Stomach (tissue), 9 donors: ENCODE results near the gene MTREX. TPM values are rescaled to one million over a fixed set of nuclear protein-coding genes. Genes with fewer than 3 reads are reported as not detected.

Source experiments
- DNase-seq, 2 donors: peaks; one replicate each; pipeline versions ENCODE4 v3.0.0 to v3.0.0-alpha.2; 2013 to 2019
- H3K27ac ChIP-seq, 5 donors: fragments of 200-600 bp in 4 of 5; sonication (generic) in 4 of 5; one replicate each; pipeline ENCODE4 v1.5.1; 2013 to 2019; ENCODE audit warnings: mild to moderate bottlenecking in 1 of 5, moderate library complexity in 1 of 5
- H3K27me3 ChIP-seq, 3 donors: fragments of 200-600 bp; sonication (generic); one replicate each; pipeline ENCODE4 v1.5.1; 2017 to 2019; ENCODE audit warnings: mixed run types in 1 of 3
- H3K36me3 ChIP-seq, 4 donors: fragments of 200-600 bp; sonication (generic); 1 replicate in 3 of 4; 2 replicates in 1 of 4; pipeline ENCODE4 v1.5.1; 2016 to 2019
- H3K4me1 ChIP-seq, 4 donors: fragments of 200-600 bp; sonication (generic); one replicate each; pipeline ENCODE4 v1.5.1; 2016 to 2019
- H3K4me3 ChIP-seq, 4 donors: fragments of 200-600 bp; sonication (generic) in 3 of 4; one replicate each; pipeline ENCODE4 v1.5.1; 2016 to 2019; ENCODE audit warnings: mild to moderate bottlenecking in 1 of 4
- H3K9me3 ChIP-seq, 4 donors: fragments of 200-600 bp; sonication (generic); one replicate each; pipeline ENCODE4 v1.5.1; 2016 to 2019
- CTCF ChIP-seq, 7 experiments: fragments of 450-650 bp in 4 of 7; fragments of 200-600 bp in 3 of 7; sonication (generic) in 3 of 7; IDR thresholded peaks; one replicate each; pipeline ENCODE4 v1.5.1; 2016 to 2019; ENCODE audit warnings: antibody characterized with exemption in 7 of 7, control low read depth in 2 of 7, mild to moderate bottlenecking in 1 of 7
- EP300 ChIP-seq: sonication (generic); formaldehyde crosslinking; IDR thresholded peaks from one replicate; pipeline ENCODE4 v1.6.1; 2017; ENCODE audit warnings: antibody characterized with exemption
- POLR2A ChIP-seq, 4 donors: fragments of 450-650 bp; IDR thresholded peaks; one replicate each; pipeline ENCODE4 v1.6.1; 2016; ENCODE audit warnings: antibody characterized with exemption in 4 of 4, control low read depth in 2 of 4, mild to moderate bottlenecking in 1 of 4, moderate library complexity in 1 of 4
- POLR2AphosphoS5 ChIP-seq, 3 donors: sonication (generic); formaldehyde crosslinking; IDR thresholded peaks; one replicate each; pipeline ENCODE4 v1.6.1; 2016; ENCODE audit warnings: antibody characterized with exemption in 3 of 3
- WGBS, 5 donors: extraction: QIAGEN DNeasy Blood & Tissue Kit in 3 of 5; methylation state at CpG; one replicate each; pipeline versions ENCODE4 v1.1.5 to v1.1.7; 2013 to 2018; 5-methylcytosine and 5-hydroxymethylcytosine counted together
- intact Hi-C: fragments of 100-400 bp; cut with DNase I; formaldehyde crosslinking; loops from one replicate; pipeline ENCODE4 v1.15.1; 2023; ENCODE audit warnings: low total_unique reads
- polyA plus RNA-seq, 3 donors: library from polyadenylated mRNA; stranded (reverse); fragments of 200-250 nt; gene quantifications; one replicate each; pipeline ENCODE4 v1.2.3, GENCODE V29; 2013
- total RNA-seq, 5 donors: library from RNA; depleted of rRNA; stranded (reverse); fragments of >200 nt; gene quantifications; one replicate each; pipeline versions ENCODE4 v1.1.0 to v1.2.3, GENCODE V29; 2014 to 2016
- donor health status: healthy with polysubstance abuse.
- donor health status: Bipolar disorder and iron deficiency.
- donor health status: healthy.

Gene MTREX
- total and polyA plus RNA-seq, 8 donors = 13.6 to 138 (median 30.3) TPM

DNA sequence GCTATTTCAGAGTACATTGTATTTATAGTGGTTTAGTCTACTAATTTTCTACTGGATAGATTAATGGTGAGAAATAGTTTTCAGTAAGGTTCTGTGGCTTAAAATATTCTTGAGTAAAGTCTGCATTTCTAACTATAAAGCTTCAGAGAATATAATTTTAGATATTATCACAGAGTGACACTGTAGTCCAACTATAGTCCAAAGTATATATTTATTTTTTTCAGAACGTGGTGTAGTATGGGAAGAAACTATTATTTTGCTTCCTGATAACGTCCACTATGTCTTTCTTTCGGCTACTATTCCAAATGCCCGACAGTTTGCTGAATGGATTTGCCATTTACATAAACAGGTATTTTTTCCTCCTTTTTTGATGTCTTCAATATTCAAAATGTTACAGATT is 35.3 kb downstream of the MTREX start:
- H3K36me3 ChIP-seq = peaks cover 18 to 61% (median 53%) of the 10 kb centered on the region in 4 donors
- no peaks in the 10 kb centered on the region for H3K9me3 ChIP-seq
- no peaks in the 10 kb centered on the region for H3K27me3 ChIP-seq
- 43 to 66% (median 48%) methylated on average over 4 of the region's 4 CpGs for WGBS, 5 donors
- intact Hi-C loops = loop anchor here (10.0 kb wide), 1 partner anchor 352 kb away; no protein-coding TSS in a partner anchor
- peaks cover 0 to 32% (median 9%) of the 10 kb centered on the region in 4 donors for H3K4me1 ChIP-seq
- H3K27ac ChIP-seq = peak overlapping the region in 1 of 5 donors; percentile 13
- H3K4me3 ChIP-seq = no peak overlapping the region
- no peak for TF ChIP-seq POLR2AphosphoS5 (IDR thresholded peaks at IDR 0.05)
- TF ChIP-seq CTCF (IDR thresholded peaks at IDR 0.05) = no peak
- no peak for TF ChIP-seq POLR2A (IDR thresholded peaks at IDR 0.05)
- no peak for TF ChIP-seq EP300
- DNase-seq = no peak

- no peaks in the 10 kb centered on the region for H3K9me3 ChIP-seq
- no peak for DNase-seq
- peaks cover 21 to 66% (median 58%) of the 10 kb centered on the region in 4 donors for H3K36me3 ChIP-seq
- WGBS, 5 donors = 46 to 75% (median 68%) methylated on average over 1 of the region's 1 CpG
- intact Hi-C loops = loop anchor here (10.0 kb wide), 1 partner anchor 351 kb away; no protein-coding TSS in a partner anchor
- peaks cover 0 to 27% (median 9%) of the 10 kb centered on the region in 4 donors for H3K4me1 ChIP-seq
- TF ChIP-seq POLR2A (IDR thresholded peaks at IDR 0.05) (no peak), CTCF (IDR thresholded peaks at IDR 0.05) (no peak), POLR2AphosphoS5 (IDR thresholded peaks at IDR 0.05) (no peak)
- no peak overlapping the region for H3K4me3 ChIP-seq
- H3K27me3 ChIP-seq = no peaks in the 10 kb centered on the region
- peak overlapping the region in 1 of 5 donors; percentile 13 for H3K27ac ChIP-seq
Observed at GRCh38 chr5:55343609-55344008, 35.8 kb downstream of the MTREX start.

DNA sequence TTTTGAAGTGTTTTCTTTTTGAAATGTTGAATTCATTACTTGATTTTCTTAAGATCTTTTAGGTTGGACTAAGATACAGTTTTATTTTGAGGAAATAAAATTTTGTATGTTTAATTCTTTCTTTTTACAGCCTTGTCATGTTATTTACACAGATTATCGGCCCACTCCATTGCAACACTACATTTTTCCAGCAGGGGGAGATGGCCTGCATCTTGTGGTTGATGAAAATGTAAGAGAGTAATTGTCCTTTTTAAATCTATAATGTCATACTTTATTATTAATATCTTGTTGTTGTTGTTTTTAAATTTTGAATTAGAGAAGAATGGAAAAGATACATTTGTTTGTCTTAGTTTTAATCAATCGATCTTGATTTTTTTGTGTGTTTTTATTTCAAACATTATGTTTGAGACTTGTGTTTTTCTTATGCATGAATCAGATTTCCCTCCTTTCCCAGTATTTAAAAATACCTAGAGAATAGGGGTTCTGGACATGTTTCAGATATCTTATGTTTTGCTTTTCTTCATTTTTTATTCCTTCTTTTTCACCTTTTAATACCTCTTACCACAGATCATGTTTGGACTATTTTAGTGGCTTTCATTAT is 36.7 kb downstream of the MTREX start:
- peaks cover 0 to 23% (median 9%) of the 10 kb centered on the region in 4 donors for H3K4me1 ChIP-seq
- no peaks in the 10 kb centered on the region for H3K9me3 ChIP-seq
- no peaks in the 10 kb centered on the region for H3K27me3 ChIP-seq
- WGBS, 5 donors = 33 to 38% (median 37%) methylated on average over 2 of the region's 2 CpGs
- TF ChIP-seq POLR2AphosphoS5 (IDR thresholded peaks at IDR 0.05) (peak in 1 of 3 donors; percentile 31), EP300 (no peak), POLR2A (IDR thresholded peaks at IDR 0.05) (no peak), CTCF (IDR thresholded peaks at IDR 0.05) (peak in 5 of 7 experiments; percentile 44 to 87 (median 83))
- intact Hi-C loops = loop anchor here (10.0 kb wide), 1 partner anchor 350 kb away; no protein-coding TSS in a partner anchor
- peak overlapping the region in 1 of 5 donors; percentile 13 for H3K27ac ChIP-seq
- peak; percentile 66 to 82 for DNase-seq
- H3K4me3 ChIP-seq = no peak overlapping the region
- peaks cover 21 to 75% (median 67%) of the 10 kb centered on the region in 4 donors for H3K36me3 ChIP-seq

GRCh38 chr5:55345327-55345726 is 37.5 kb downstream of the MTREX start:
- WGBS, 5 donors = 78 to 86% (median 81%) methylated on average over 4 of the region's 4 CpGs
- H3K27ac ChIP-seq = no peak overlapping the region
- no peaks in the 10 kb centered on the region for H3K27me3 ChIP-seq
- TF ChIP-seq POLR2A (IDR thresholded peaks at IDR 0.05) (no peak), CTCF (IDR thresholded peaks at IDR 0.05) (no peak), EP300 (no peak), POLR2AphosphoS5 (IDR thresholded peaks at IDR 0.05) (no peak)
- H3K4me1 ChIP-seq = peaks cover 0 to 23% (median 9%) of the 10 kb centered on the region in 4 donors
- intact Hi-C loops = loop anchor here (10.0 kb wide), 1 partner anchor 349 kb away; no protein-coding TSS in a partner anchor
- peaks cover 27 to 83% (median 70%) of the 10 kb centered on the region in 4 donors for H3K36me3 ChIP-seq
- peak in 1 of 2 donors; percentile 16 for DNase-seq
- no peaks in the 10 kb centered on the region for H3K9me3 ChIP-seq
- no peak overlapping the region for H3K4me3 ChIP-seq
